ENCODE data around the gene DNLZ. TPM values are rescaled to one million over a fixed set of nuclear protein-coding genes. Genes with fewer than 3 reads are reported as not detected.

Gene DNLZ
- total RNA-seq, 1 experiment from 2014 or later = 26.5 TPM

GRCh38 chr9:136402067-136402466, 38.5 kb upstream of the DNLZ start:
- H3K4me3 ChIP-seq (ENCODE audit: low read depth in 2 of 2, low read length in 2 of 2) = no peak overlapping the region
- intact Hi-C loops (cut with micrococcal nuclease; ENCODE audit: unreplicated experiment) = no loop called here
- ChIA-PET CTCF (no interaction called here), POLR2A (no interaction called here)
- no peaks in the 10 kb centered on the region for H3K9me3 ChIP-seq (ENCODE audit: control insufficient read depth, insufficient read depth, low read depth, low read length)
- no peaks in the 10 kb centered on the region for H3K27me3 ChIP-seq (ENCODE audit: control insufficient read depth, insufficient read depth, low read length)
- peaks cover 2% of the 10 kb centered on the region for H3K36me3 ChIP-seq (ENCODE audit: control insufficient read depth, insufficient read depth, low read length)
- DNase-seq (ENCODE audit: low read depth, low spot score) (no peak), ATAC-seq (no peak)
- in situ Hi-C loops (cut with HindIII; ENCODE audit: low pct_unique_long_range_greater_than_20kb, low sequenced_read_pairs) = no loop called here
- H3K4me1 ChIP-seq (ENCODE audit: control insufficient read depth, insufficient read depth, low read length) = peaks cover 9% of the 10 kb centered on the region; the same call in 1 of the 2 replicates
- H3K27ac ChIP-seq (ENCODE audit: low read length) = no peak overlapping the region
- no peak for TF ChIP-seq SIN3A (IDR thresholded peaks at IDR 0.05; ENCODE audit: borderline replicate concordance, insufficient read depth, low read depth, low read length)
- TF ChIP-seq TCF7L2 (IDR thresholded peaks at IDR 0.05; ENCODE audit: low read depth, low read length) = no peak
- TF ChIP-seq, protein P1, sequence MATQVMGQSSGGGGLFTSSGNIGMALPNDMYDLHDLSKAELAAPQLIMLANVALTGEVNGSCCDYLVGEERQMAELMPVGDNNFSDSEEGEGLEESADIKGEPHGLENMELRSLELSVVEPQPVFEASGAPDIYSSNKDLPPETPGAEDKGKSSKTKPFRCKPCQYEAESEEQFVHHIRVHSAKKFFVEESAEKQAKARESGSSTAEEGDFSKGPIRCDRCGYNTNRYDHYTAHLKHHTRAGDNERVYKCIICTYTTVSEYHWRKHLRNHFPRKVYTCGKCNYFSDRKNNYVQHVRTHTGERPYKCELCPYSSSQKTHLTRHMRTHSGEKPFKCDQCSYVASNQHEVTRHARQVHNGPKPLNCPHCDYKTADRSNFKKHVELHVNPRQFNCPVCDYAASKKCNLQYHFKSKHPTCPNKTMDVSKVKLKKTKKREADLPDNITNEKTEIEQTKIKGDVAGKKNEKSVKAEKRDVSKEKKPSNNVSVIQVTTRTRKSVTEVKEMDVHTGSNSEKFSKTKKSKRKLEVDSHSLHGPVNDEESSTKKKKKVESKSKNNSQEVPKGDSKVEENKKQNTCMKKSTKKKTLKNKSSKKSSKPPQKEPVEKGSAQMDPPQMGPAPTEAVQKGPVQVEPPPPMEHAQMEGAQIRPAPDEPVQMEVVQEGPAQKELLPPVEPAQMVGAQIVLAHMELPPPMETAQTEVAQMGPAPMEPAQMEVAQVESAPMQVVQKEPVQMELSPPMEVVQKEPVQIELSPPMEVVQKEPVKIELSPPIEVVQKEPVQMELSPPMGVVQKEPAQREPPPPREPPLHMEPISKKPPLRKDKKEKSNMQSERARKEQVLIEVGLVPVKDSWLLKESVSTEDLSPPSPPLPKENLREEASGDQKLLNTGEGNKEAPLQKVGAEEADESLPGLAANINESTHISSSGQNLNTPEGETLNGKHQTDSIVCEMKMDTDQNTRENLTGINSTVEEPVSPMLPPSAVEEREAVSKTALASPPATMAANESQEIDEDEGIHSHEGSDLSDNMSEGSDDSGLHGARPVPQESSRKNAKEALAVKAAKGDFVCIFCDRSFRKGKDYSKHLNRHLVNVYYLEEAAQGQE (IDR thresholded peaks at IDR 0.05; ENCODE audit: insufficient read depth in 1 of 2, low read depth in 2 of 2, low read length in 1 of 2) = no peak
- no peak for TF ChIP-seq POLR2AphosphoS5 (IDR thresholded peaks at IDR 0.05; ENCODE audit: low read depth, low read length)
- TF ChIP-seq, protein P2, sequence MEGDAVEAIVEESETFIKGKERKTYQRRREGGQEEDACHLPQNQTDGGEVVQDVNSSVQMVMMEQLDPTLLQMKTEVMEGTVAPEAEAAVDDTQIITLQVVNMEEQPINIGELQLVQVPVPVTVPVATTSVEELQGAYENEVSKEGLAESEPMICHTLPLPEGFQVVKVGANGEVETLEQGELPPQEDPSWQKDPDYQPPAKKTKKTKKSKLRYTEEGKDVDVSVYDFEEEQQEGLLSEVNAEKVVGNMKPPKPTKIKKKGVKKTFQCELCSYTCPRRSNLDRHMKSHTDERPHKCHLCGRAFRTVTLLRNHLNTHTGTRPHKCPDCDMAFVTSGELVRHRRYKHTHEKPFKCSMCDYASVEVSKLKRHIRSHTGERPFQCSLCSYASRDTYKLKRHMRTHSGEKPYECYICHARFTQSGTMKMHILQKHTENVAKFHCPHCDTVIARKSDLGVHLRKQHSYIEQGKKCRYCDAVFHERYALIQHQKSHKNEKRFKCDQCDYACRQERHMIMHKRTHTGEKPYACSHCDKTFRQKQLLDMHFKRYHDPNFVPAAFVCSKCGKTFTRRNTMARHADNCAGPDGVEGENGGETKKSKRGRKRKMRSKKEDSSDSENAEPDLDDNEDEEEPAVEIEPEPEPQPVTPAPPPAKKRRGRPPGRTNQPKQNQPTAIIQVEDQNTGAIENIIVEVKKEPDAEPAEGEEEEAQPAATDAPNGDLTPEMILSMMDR (IDR thresholded peaks at IDR 0.05) = no peak
- TSS peak; percentile 53 for BruUV-seq (replicated peaks)

DNA sequence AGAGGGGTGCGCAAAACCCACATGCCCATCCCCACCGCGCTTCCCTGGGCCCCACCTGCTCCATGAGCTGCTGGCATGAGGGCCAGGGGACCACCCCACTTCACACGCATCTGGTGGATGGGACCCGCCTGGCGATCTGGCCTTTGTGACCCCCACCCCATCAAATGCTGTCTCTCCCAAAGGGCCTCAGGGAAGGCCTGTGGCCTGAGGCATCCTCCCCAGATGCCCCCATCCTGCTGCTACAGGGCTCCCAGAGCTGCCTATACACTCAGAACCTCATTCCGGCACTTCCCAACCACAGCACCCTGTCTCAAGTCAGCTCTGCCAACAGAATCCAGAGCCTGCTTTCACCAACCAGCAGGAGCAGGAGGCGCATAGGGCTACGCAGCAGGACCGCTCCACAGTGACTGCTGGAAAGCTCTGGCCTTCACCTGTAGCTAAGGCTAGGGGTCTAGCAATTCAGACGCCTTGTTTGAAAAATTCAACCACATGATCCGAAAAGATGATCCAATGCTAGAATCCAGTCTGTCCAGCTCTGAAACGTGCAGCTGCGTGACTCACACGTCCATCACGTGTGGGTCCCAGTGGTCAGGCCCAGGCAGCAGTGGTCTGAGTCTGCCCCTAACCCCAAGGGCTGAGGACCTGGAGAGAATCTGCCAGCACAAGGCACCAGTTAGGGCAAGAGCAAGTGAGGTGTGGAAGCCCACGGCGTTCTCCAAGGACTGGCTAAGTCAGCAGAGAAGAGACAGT, 37.8 kb upstream of the DNLZ start:
- H3K4me3 ChIP-seq (ENCODE audit: low read depth in 2 of 2, low read length in 2 of 2) = no peak overlapping the region
- CTCF ChIA-PET = interaction anchor here (0.6 to 0.7 kb wide), 2 partner anchors 56 to 62 kb away, joined by 3 read pairs; no protein-coding TSS in a partner anchor
- ATAC-seq = no peak
- H3K9me3 ChIP-seq (ENCODE audit: control insufficient read depth, insufficient read depth, low read depth, low read length) = no peaks in the 10 kb centered on the region
- POLR2A ChIA-PET = no interaction called here
- DNase-seq (ENCODE audit: low read depth, low spot score) = no peak
- in situ Hi-C loops (cut with HindIII; ENCODE audit: low pct_unique_long_range_greater_than_20kb, low sequenced_read_pairs) = no loop called here
- TF ChIP-seq, protein P1 (IDR thresholded peaks at IDR 0.05; ENCODE audit: insufficient read depth in 1 of 2, low read depth in 2 of 2, low read length in 1 of 2) = no peak
- TF ChIP-seq POLR2AphosphoS5 (IDR thresholded peaks at IDR 0.05; ENCODE audit: low read depth, low read length) = peak; percentile 38; the same call in 1 of the 2 replicates
- H3K27me3 ChIP-seq (ENCODE audit: control insufficient read depth, insufficient read depth, low read length) = no peaks in the 10 kb centered on the region
- H3K4me1 ChIP-seq (ENCODE audit: control insufficient read depth, insufficient read depth, low read length) = peaks cover 9% of the 10 kb centered on the region; the same call in 1 of the 2 replicates
- intact Hi-C loops (cut with micrococcal nuclease; ENCODE audit: unreplicated experiment) = no loop called here
- H3K36me3 ChIP-seq (ENCODE audit: control insufficient read depth, insufficient read depth, low read length) = peaks cover 2% of the 10 kb centered on the region
- no peak overlapping the region for H3K27ac ChIP-seq (ENCODE audit: low read length)
- no TSS peak for BruUV-seq (replicated peaks)
